T-cell (primary cell): ENCODE data around the gene CCDC149. TPM values are rescaled to one million over a fixed set of nuclear protein-coding genes. Genes with fewer than 3 reads are reported as not detected.

Experiments
- ATAC-seq, 4 experiments: fragments of 200-7000 bp in 3 of 4; fragments of 150-1000 bp in 1 of 4; cut with Tn5 transposase; replicated peaks in 1 of 4; 1 replicate in 3 of 4; 2 replicates in 1 of 4; pipeline ENCODE4 v1.10.0; 2021; ENCODE audit warnings: moderate library complexity in 3 of 4, mild to moderate bottlenecking in 2 of 4, moderate number of reproducible peaks in 1 of 4
- CTCF ChIA-PET, 2 donors: fragments of 300-600 bp; sonication (Branson Sonifier 250); formaldehyde crosslinking; loops; one replicate each; lab custom pipeline; 2022; ENCODE audit warnings: antibody characterized with exemption in 2 of 2; lab: Charles Lee
- POLR2A ChIA-PET, 2 donors: fragments of 300-600 bp; sonication (Branson Sonifier 250); formaldehyde crosslinking; loops; one replicate each; lab custom pipeline; 2022; ENCODE audit warnings: antibody characterized with exemption in 2 of 2; lab: Charles Lee
- DNase-seq, 35 experiments: peaks; one replicate each; pipeline versions ENCODE4 v3.0.0 to v3.0.0-alpha.2; 2013 to 2023
- H3K27ac ChIP-seq: one replicate; pipeline ENCODE4 v1.5.1; 2013; ENCODE audit warnings: low read length
- H3K27me3 ChIP-seq, 2 experiments: replicated peaks in 1 of 2; 1 replicate in 1 of 2; 2 replicates in 1 of 2; pipeline versions ENCODE4 v1.6.1 to v1.7.0; 2013; ENCODE audit warnings: low read length in 1 of 2, mixed read lengths in 1 of 2; ENCODE audit not compliant: control insufficient read depth in 2 of 2, insufficient read depth in 2 of 2; ENCODE audit errors: extremely low read depth in 1 of 2
- H3K36me3 ChIP-seq, 2 donors: 1 replicate in 1 of 2; 2 replicates in 1 of 2; pipeline versions ENCODE4 v1.6.1 to v1.7.0; 2013; ENCODE audit warnings: low read length in 1 of 2; ENCODE audit not compliant: control insufficient read depth in 2 of 2, insufficient read depth in 1 of 2; ENCODE audit errors: extremely low read depth in 1 of 2
- H3K4me1 ChIP-seq, 2 experiments: 1 replicate in 1 of 2; 2 replicates in 1 of 2; pipeline versions ENCODE4 v1.6.1 to v1.7.0; 2013; ENCODE audit warnings: low read length in 2 of 2, mixed read lengths in 1 of 2; ENCODE audit not compliant: insufficient read depth in 2 of 2, control insufficient read depth in 1 of 2; ENCODE audit errors: extremely low read depth in 1 of 2
- H3K4me3 ChIP-seq, 2 donors: 1 replicate in 1 of 2; 2 replicates in 1 of 2; pipeline versions ENCODE4 v1.5.1 to v1.7.0; 2013; ENCODE audit warnings: mild to moderate bottlenecking in 2 of 2, low read length in 1 of 2, moderate library complexity in 1 of 2; ENCODE audit not compliant: control insufficient read depth in 1 of 2; ENCODE audit errors: extremely low read depth in 1 of 2
- H3K9me3 ChIP-seq: 2 replicates; pipeline ENCODE4 v1.7.0; 2013
- H3K27ac Mint-ChIP-seq, 2 donors: one replicate each; pipeline ENCODE4 v1.8.0; 2020 to 2021; ENCODE audit warnings: mild to moderate bottlenecking in 2 of 2, mixed read lengths in 2 of 2
- H3K27me3 Mint-ChIP-seq, 2 donors: one replicate each; pipeline ENCODE4 v1.8.0; 2021 to 2022; ENCODE audit warnings: mixed read lengths in 2 of 2
- H3K36me3 Mint-ChIP-seq: one replicate; pipeline ENCODE4 v1.8.0; 2021; ENCODE audit warnings: mixed read lengths
- H3K4me1 Mint-ChIP-seq, 3 donors: one replicate each; pipeline ENCODE4 v1.8.0; 2020 to 2022; ENCODE audit warnings: mixed read lengths in 3 of 3, mild to moderate bottlenecking in 1 of 3
- H3K4me3 Mint-ChIP-seq, 3 donors: one replicate each; pipeline ENCODE4 v1.8.0; 2020 to 2022; ENCODE audit warnings: mild to moderate bottlenecking in 3 of 3, mixed read lengths in 3 of 3, moderate library complexity in 3 of 3
- H3K9me3 Mint-ChIP-seq, 3 donors: one replicate each; pipeline ENCODE4 v1.8.0; 2020 to 2022; ENCODE audit warnings: mixed read lengths in 3 of 3
- WGBS: methylation state at CpG from one replicate; pipeline ENCODE4 v1.1.5; 2013; ENCODE audit warnings: missing lambda C conversion rate; ENCODE audit not compliant: insufficient coverage; 5-methylcytosine and 5-hydroxymethylcytosine counted together
- total RNA-seq, 35 experiments: library from RNA in 6 of 35; stranded (reverse) in 6 of 35; fragments of 120-200 nt in 1 of 35; gene quantifications; one replicate each; pipeline versions ENCODE4 v1.2.1 to v1.2.4 and lab custom pipeline; 2013 to 2026

Gene CCDC149
- total RNA-seq, 5 donors from 2014 or later (not counting 1 experiment from before 2014, with no cell fraction given), result 0.20 to 0.41 (median 0.25) TPM; not detected in 2

- peaks cover 3 to 10% of the 10 kb centered on the region in 2 donors for H3K27me3 Mint-ChIP-seq
- POLR2A ChIA-PET, result interaction anchor here in 1 of 2 donors (0.7 kb wide), 1 partner anchor 143 kb away, joined by 7 read pairs; no protein-coding TSS in a partner anchor
- Histone ChIP-seq H3K4me3 (no peak overlapping the region), H3K4me1 (no peaks in the 10 kb centered on the region), H3K27me3 (no peaks in the 10 kb centered on the region), H3K36me3 (no peaks in the 10 kb centered on the region), H3K27ac (no peak overlapping the region), H3K9me3 (no peaks in the 10 kb centered on the region)
- ATAC-seq (no peak), DNase-seq (no peak)
- no peak overlapping the region for H3K27ac Mint-ChIP-seq
- 84% methylated on average over 5 of the region's 5 CpGs for WGBS
- no peak overlapping the region for H3K4me3 Mint-ChIP-seq
- peaks cover 0 to 8% (median 4%) of the 10 kb centered on the region in 3 donors for H3K9me3 Mint-ChIP-seq
- H3K4me1 Mint-ChIP-seq, result no peaks in the 10 kb centered on the region
- H3K36me3 Mint-ChIP-seq, result no peaks in the 10 kb centered on the region
- CTCF ChIA-PET, result no interaction called here
These were observed 140.7 kb downstream of the CCDC149 start for GRCh38 chr4:24772061-24772705.

DNA sequence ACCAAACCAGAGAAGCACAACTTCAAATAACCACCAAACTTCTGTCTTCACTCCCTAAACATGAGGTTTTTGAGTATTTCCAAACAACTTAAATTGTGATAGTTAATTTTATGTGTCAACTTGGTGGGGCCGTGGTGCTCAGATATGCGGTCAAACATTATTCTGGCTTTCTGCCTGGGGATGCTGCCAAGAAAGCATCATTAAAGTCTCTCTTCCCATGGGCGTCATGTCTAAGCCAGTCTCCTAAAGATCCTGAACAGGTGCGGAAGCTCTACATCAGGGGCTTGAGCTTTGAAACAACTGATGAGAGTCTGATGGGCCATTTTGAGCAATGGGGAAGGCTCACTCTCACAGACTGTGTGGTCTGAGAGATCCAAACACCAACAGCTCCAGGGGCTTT is 141.6 kb downstream of the CCDC149 start:
- ChIA-PET POLR2A (no interaction called here), CTCF (no interaction called here)
- Histone ChIP-seq H3K9me3 (no peaks in the 10 kb centered on the region), H3K4me3 (no peak overlapping the region), H3K36me3 (no peaks in the 10 kb centered on the region), H3K27ac (no peak overlapping the region), H3K4me1 (no peaks in the 10 kb centered on the region), H3K27me3 (no peaks in the 10 kb centered on the region)
- WGBS, result 100% methylated on average over 4 of the region's 4 CpGs
- Mint-ChIP-seq H3K4me3 (no peak overlapping the region), H3K9me3 (peaks cover 0 to 12% (median 4%) of the 10 kb centered on the region in 3 donors), H3K27me3 (peaks cover 0 to 10% of the 10 kb centered on the region in 2 donors), H3K36me3 (no peaks in the 10 kb centered on the region), H3K4me1 (no peaks in the 10 kb centered on the region), H3K27ac (no peak overlapping the region)
- DNase-seq (no peak), ATAC-seq (no peak)

GRCh38 chr4:24770667-24771066 is 142.2 kb downstream of the CCDC149 start:
- ChIA-PET CTCF (no interaction called here), POLR2A (no interaction called here)
- Histone ChIP-seq H3K27me3 (no peaks in the 10 kb centered on the region), H3K4me3 (no peak overlapping the region), H3K4me1 (no peaks in the 10 kb centered on the region), H3K27ac (no peak overlapping the region), H3K36me3 (no peaks in the 10 kb centered on the region), H3K9me3 (no peaks in the 10 kb centered on the region)
- H3K4me3 Mint-ChIP-seq, result no peak overlapping the region
- no peak for ATAC-seq
- H3K4me1 Mint-ChIP-seq, result no peaks in the 10 kb centered on the region
- 83% methylated on average over 2 of the region's 4 CpGs for WGBS
- DNase-seq, result no peak
- no peaks in the 10 kb centered on the region for H3K36me3 Mint-ChIP-seq
- H3K27ac Mint-ChIP-seq, result no peak overlapping the region
- peaks cover 0 to 10% (median 4%) of the 10 kb centered on the region in 3 donors for H3K9me3 Mint-ChIP-seq
- peaks cover 0 to 11% of the 10 kb centered on the region in 2 donors for H3K27me3 Mint-ChIP-seq

- Mint-ChIP-seq H3K36me3 (no peaks in the 10 kb centered on the region), H3K9me3 (peaks cover 0 to 8% (median 4%) of the 10 kb centered on the region in 3 donors), H3K27me3 (peaks cover 0 to 11% of the 10 kb centered on the region in 2 donors), H3K27ac (no peak overlapping the region), H3K4me3 (no peak overlapping the region), H3K4me1 (no peaks in the 10 kb centered on the region)
- Histone ChIP-seq H3K9me3 (no peaks in the 10 kb centered on the region), H3K27me3 (no peaks in the 10 kb centered on the region), H3K27ac (no peak overlapping the region), H3K36me3 (no peaks in the 10 kb centered on the region), H3K4me3 (no peak overlapping the region), H3K4me1 (no peaks in the 10 kb centered on the region)
- ATAC-seq, result no peak
- CTCF ChIA-PET, result no interaction called here
- POLR2A ChIA-PET, result no interaction called here
- whole genome bisulfite sequencing, result 50% methylated on average over 2 of the region's 3 CpGs
- DNase-seq, result no peak
These were observed 142.7 kb downstream of the CCDC149 start for GRCh38 chr4:24770032-24770584.

- no peaks in the 10 kb centered on the region for H3K4me1 ChIP-seq
- CTCF ChIA-PET, result no interaction called here
- H3K36me3 ChIP-seq, result no peaks in the 10 kb centered on the region
- Mint-ChIP-seq H3K4me1 (no peaks in the 10 kb centered on the region), H3K27me3 (peaks cover 0 to 11% of the 10 kb centered on the region in 2 donors), H3K9me3 (peaks cover 0 to 8% (median 4%) of the 10 kb centered on the region in 3 donors), H3K36me3 (no peaks in the 10 kb centered on the region), H3K4me3 (no peak overlapping the region), H3K27ac (no peak overlapping the region)
- H3K27me3 ChIP-seq, result no peaks in the 10 kb centered on the region
- no peaks in the 10 kb centered on the region for H3K9me3 ChIP-seq
- ATAC-seq (no peak), DNase-seq (no peak)
- no peak overlapping the region for H3K4me3 ChIP-seq
- no peak overlapping the region for H3K27ac ChIP-seq
- WGBS, result 58% methylated on average over 2 of the region's 2 CpGs
- POLR2A ChIA-PET, result no interaction called here
These were observed 143.3 kb downstream of the CCDC149 start for GRCh38 chr4:24769571-24769970.

DNA sequence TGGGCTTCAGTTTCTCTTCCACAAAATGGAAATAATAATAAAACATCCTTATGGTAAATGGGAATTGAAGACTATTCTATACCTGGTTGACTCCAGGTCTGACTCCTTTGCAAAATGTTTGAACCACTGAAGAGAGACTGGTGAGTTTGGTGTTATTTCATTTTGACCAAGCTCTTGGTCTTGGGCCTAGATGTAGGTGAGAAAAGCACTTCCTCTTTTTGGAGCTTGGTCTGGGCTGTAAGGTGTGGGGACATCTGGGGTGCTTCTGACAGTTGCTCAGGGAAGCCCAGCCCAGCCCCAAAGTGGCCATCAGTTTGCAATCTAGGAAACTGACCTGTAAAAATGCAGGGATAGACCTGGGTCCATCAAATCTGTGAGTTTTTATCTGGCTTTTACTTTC is 144.2 kb downstream of the CCDC149 start:
- H3K9me3 Mint-ChIP-seq, result peaks cover 0 to 8% (median 4%) of the 10 kb centered on the region in 3 donors
- no peak overlapping the region for H3K27ac Mint-ChIP-seq
- H3K27ac ChIP-seq, result no peak overlapping the region
- no peak overlapping the region for H3K4me3 ChIP-seq
- H3K36me3 Mint-ChIP-seq, result no peaks in the 10 kb centered on the region
- CTCF ChIA-PET, result interaction anchor here in 1 of 2 donors (0.5 kb wide), 1 partner anchor 28 kb away, joined by 3 read pairs; no protein-coding TSS in a partner anchor
- H3K27me3 ChIP-seq, result no peaks in the 10 kb centered on the region
- no peaks in the 10 kb centered on the region for H3K4me1 ChIP-seq
- ATAC-seq, result no peak
- no peak for DNase-seq
- no peak overlapping the region for H3K4me3 Mint-ChIP-seq
- H3K4me1 Mint-ChIP-seq, result no peaks in the 10 kb centered on the region
- H3K36me3 ChIP-seq, result no peaks in the 10 kb centered on the region
- H3K27me3 Mint-ChIP-seq, result peaks cover 0 to 11% of the 10 kb centered on the region in 2 donors
- POLR2A ChIA-PET, result no interaction called here
- H3K9me3 ChIP-seq, result no peaks in the 10 kb centered on the region
